K562 (cell line): ENCODE data around the gene OR13C8. TPM values are rescaled to one million over a fixed set of nuclear protein-coding genes. Genes with fewer than 3 reads are reported as not detected.

ENCODE experiments used
- ATAC-seq: fragments of 200-7000 bp; cut with Tn5 transposase; 3 replicates; pipeline ENCODE4 v1.9.1; 2020; ENCODE audit warnings: moderate library complexity
- BruUV-seq: library from RNA; stranded (reverse); fragments of 400-500 nt; replicated peaks from 2 replicates; lab custom pipeline; 2021; lab: Mats Ljungman, UMichigan
- CTCF ChIA-PET: fragments of 300-600 bp; formaldehyde crosslinking; extraction: SDS; loops from one replicate; lab custom pipeline; 2021; ENCODE audit warnings: low intra/inter-chr PET ratio; lab: Yijun Ruan, JAX
- POLR2A ChIA-PET: fragments of 300-600, 350-650 bp; sonication (Branson Sonifier 250); formaldehyde crosslinking; extraction: SDS; loops from one replicate; lab custom pipeline; 2021; ENCODE audit warnings: antibody characterized with exemption, inconsistent platforms; lab: Yijun Ruan, JAX
- DNase-seq, 4 experiments: peaks; one replicate each; pipeline versions ENCODE4 v3.0.0 to v3.0.0-alpha.2; 2011 to 2018; ENCODE audit warnings: low spot score in 3 of 4, mixed read lengths in 3 of 4; ENCODE audit errors: extremely low read depth in 1 of 4
- FAIRE-seq: peaks from 2 replicates; lab custom pipeline; 2011; peaks lifted over from hg19 to GRCh38; lab: Jason Lieb, UNC
- H2AFZ ChIP-seq: 2 replicates; pipeline ENCODE4 v1.6.0; 2011; ENCODE audit warnings: low read depth, low read length, control low read depth, inconsistent platforms
- H3K27ac ChIP-seq: fragments of 200-600 bp; 3 replicates; pipeline ENCODE4 v1.8.0; 2011; ENCODE audit warnings: low read depth, mild to moderate bottlenecking, control low read depth, inconsistent platforms, low read length, moderate library complexity, mixed read lengths; ENCODE audit errors: extremely low read depth
- H3K27me3 ChIP-seq, 2 experiments: fragments of 300-600 bp in 1 of 2; 2 replicates in 1 of 2; 3 replicates in 1 of 2; pipeline versions ENCODE4 v1.6.0 to v1.8.0; 2011; ENCODE audit warnings: inconsistent platforms in 2 of 2, low read length in 2 of 2, mild to moderate bottlenecking in 1 of 2, mixed read lengths in 1 of 2, moderate library complexity in 1 of 2; ENCODE audit not compliant: control insufficient read depth in 2 of 2, insufficient read depth in 2 of 2
- H3K36me3 ChIP-seq: fragments of 300-600 bp; 3 replicates; pipeline ENCODE4 v1.8.0; 2011; ENCODE audit warnings: mild to moderate bottlenecking, low read length, inconsistent platforms; ENCODE audit not compliant: control insufficient read depth, insufficient read depth
- H3K4me1 ChIP-seq, 2 experiments: fragments of 200-600 bp in 1 of 2; replicated peaks in 1 of 2; 2 replicates in 1 of 2; 3 replicates in 1 of 2; pipeline versions ENCODE4 v1.5.1 to v1.8.0; 2011; ENCODE audit warnings: inconsistent platforms in 2 of 2, low read length in 2 of 2, mild to moderate bottlenecking in 1 of 2, mixed read lengths in 1 of 2, moderate library complexity in 1 of 2; ENCODE audit not compliant: control insufficient read depth in 2 of 2, insufficient read depth in 2 of 2
- H3K4me2 ChIP-seq: 2 replicates; pipeline ENCODE4 v1.6.1; 2011; ENCODE audit warnings: low read length, control low read depth, inconsistent platforms, mixed read lengths; ENCODE audit not compliant: insufficient read depth
- H3K4me3 ChIP-seq: fragments of 200-600 bp; sonication (generic), shearing (Covaris generic); 2 replicates; pipeline ENCODE4 v1.5.1; 2016; ENCODE audit warnings: control low read depth, inconsistent platforms
- H3K79me2 ChIP-seq: fragments of 200-600 bp; 3 replicates; pipeline ENCODE4 v1.8.0; 2011; ENCODE audit warnings: low read length, inconsistent platforms; ENCODE audit not compliant: control insufficient read depth, insufficient read depth
- H3K9ac ChIP-seq, 2 experiments: 2 replicates each; pipeline versions ENCODE4 v1.6.0 to v1.6.1; 2011; ENCODE audit warnings: low read depth in 2 of 2, low read length in 2 of 2, control low read depth in 1 of 2, inconsistent platforms in 1 of 2, mild to moderate bottlenecking in 1 of 2, mixed read lengths in 1 of 2; ENCODE audit not compliant: insufficient read depth in 1 of 2
- H3K9me1 ChIP-seq: one replicate; pipeline ENCODE4 v1.6.0; 2011; ENCODE audit warnings: inconsistent platforms, mild to moderate bottlenecking, low read length, moderate library complexity; ENCODE audit not compliant: control insufficient read depth, insufficient read depth
- H3K9me3 ChIP-seq: replicated peaks from 2 replicates; pipeline ENCODE4 v1.5.1; 2011; ENCODE audit warnings: low read depth, low read length, inconsistent platforms; ENCODE audit not compliant: control insufficient read depth, insufficient read depth
- H4K20me1 ChIP-seq: replicated peaks from 2 replicates; pipeline ENCODE4 v1.6.1; 2011; ENCODE audit warnings: low read length, inconsistent platforms, mixed read lengths; ENCODE audit not compliant: control insufficient read depth, insufficient read depth
- CEBPB ChIP-seq: fragments of 450-650 bp; IDR thresholded peaks from 2 replicates; pipeline ENCODE4 v1.6.1; 2016; ENCODE audit warnings: missing genetic modification characterization, missing compliant biosample characterization
- HDAC1 ChIP-seq, 2 experiments: fragments of 450-650 bp; IDR thresholded peaks; 2 replicates each; pipeline ENCODE4 v1.6.1; 2016 to 2017; ENCODE audit warnings: inconsistent platforms in 1 of 2, mild to moderate bottlenecking in 1 of 2, moderate library complexity in 1 of 2
- MYBL2 ChIP-seq, 2 experiments: fragments of 450-650 bp in 1 of 2; sonication (generic) in 1 of 2; formaldehyde crosslinking in 1 of 2; IDR thresholded peaks; 2 replicates each; pipeline versions ENCODE4 v1.6.1 to v1.8.1; 2017 to 2022; ENCODE audit warnings: borderline replicate concordance in 1 of 2, inconsistent platforms in 1 of 2, low read depth in 1 of 2, mild to moderate bottlenecking in 1 of 2, missing genetic modification reagents in 1 of 2, moderate library complexity in 1 of 2
- SOX6 ChIP-seq: fragments of 450-650 bp; IDR thresholded peaks from 2 replicates; pipeline ENCODE4 v1.6.1; 2014; ENCODE audit warnings: mild to moderate bottlenecking
- TEAD4 ChIP-seq, 2 experiments: sonication (generic) in 1 of 2; formaldehyde crosslinking in 1 of 2; IDR thresholded peaks; 2 replicates each; pipeline versions ENCODE4 v1.6.1 to v1.8.0; 2012 to 2022; ENCODE audit warnings: borderline replicate concordance in 1 of 2, inconsistent platforms in 1 of 2, low read length in 1 of 2, mild to moderate bottlenecking in 1 of 2, missing genetic modification reagents in 1 of 2
- ZNF134 ChIP-seq: fragments of 250-450 bp; sonication (Bioruptor Pico); conservative IDR thresholded peaks from 2 replicates; pipeline ENCODE4 v1.4.0; 2020
- whole genome bisulfite sequencing: fragments of 100-300 bp; shearing (Covaris generic); methylation state at CpG from one replicate; pipeline ENCODE4 v1.1.6; 2016; ENCODE audit warnings: low coverage, mixed read lengths; ENCODE audit not compliant: insufficient coverage; ENCODE audit errors: missing lambda C conversion rate; 5-methylcytosine and 5-hydroxymethylcytosine counted together
- in situ Hi-C: fragments of 300-500 bp; cut with MboI; formaldehyde crosslinking; loops from 4 replicates; pipeline ENCODE4 v1.15.0; 2018; ENCODE audit warnings: inconsistent platforms, mixed read lengths
- intact Hi-C: fragments of 100-400 bp; cut with micrococcal nuclease; formaldehyde crosslinking; loops from 2 replicates; pipeline ENCODE4 v1.14.2; 2022
- polyA plus RNA-seq, 8 experiments: library from polyadenylated mRNA; depleted of rRNA in 4 of 8; stranded (reverse) in 5 of 8; unstranded in 3 of 8; fragments of >200 nt; fragmentation: Nextera tagmentation in 2 of 8; fragmentation: Illumina TruSeq in 1 of 8; extraction: Ambion mirVana in 2 of 8; extraction: Trizol in 1 of 8; gene quantifications; 2 replicates each; pipeline versions ENCODE4 v1.2.1 to v1.2.3, GENCODE V29; 2011 to 2014; ENCODE audit warnings: inconsistent platforms in 1 of 8, missing spikeins in 1 of 8
- total RNA-seq, 7 experiments: library from RNA; depleted of rRNA in 6 of 7; stranded (reverse); fragments of >200 nt in 6 of 7; fragmentation: Illumina TruSeq in 2 of 7; extraction: Trizol in 2 of 7; gene quantifications; 2 replicates each; pipeline versions ENCODE4 v1.2.1 to v1.2.3, GENCODE V29; 2011 to 2021; ENCODE audit warnings: low replicate concordance in 1 of 7

OR13C8 gene
- total and polyA plus RNA-seq, 9 of the 15 experiments (the other 6 are each of a cell fraction or from before 2014, with no cell fraction given), result not detected

DNA sequence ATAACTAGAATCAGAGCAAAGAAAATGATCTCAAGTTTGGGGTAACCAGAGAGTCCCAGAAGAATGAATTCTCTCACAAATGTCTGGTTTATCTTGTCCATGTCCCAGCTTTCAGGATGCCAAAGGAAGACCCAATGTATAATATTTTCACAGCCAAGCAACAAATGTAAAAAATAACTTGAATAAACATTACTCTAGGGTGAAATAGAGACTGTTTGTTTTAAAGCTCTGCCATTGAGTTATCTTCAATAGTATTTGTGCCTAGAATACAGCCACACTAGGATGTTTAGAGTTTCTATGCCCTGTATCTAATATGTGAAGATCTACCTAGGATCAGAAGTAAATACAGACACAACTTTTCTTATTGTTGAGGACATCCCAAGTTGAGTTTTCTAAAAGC lies 41.9 kb upstream of the OR13C8 start, which contains the start of gene OR13C4:
Gene OR13C4 (minus strand): TSS at position 101 of the 400 bp plus-strand sequence. CDS start 0 bp downstream, at position 101.
- no TSS peak for BruUV-seq
- in situ Hi-C loops, result no loop called here
- Histone ChIP-seq H2AFZ (no peak within 1 kb of the TSS), H3K4me3 (no peak within 1 kb of the TSS), H4K20me1 (no peaks in the 10 kb centered on the region), H3K9ac (no peak within 1 kb of the TSS), H3K36me3 (no peaks in the 10 kb centered on the region), H3K79me2 (no peaks in the 10 kb centered on the region), H3K4me2 (no peak within 1 kb of the TSS), H3K27ac (no peak within 1 kb of the TSS), H3K9me1 (no peaks in the 10 kb centered on the region), H3K9me3 (no peaks in the 10 kb centered on the region), H3K27me3 (no peaks in the 10 kb centered on the region), H3K4me1 (no peaks in the 10 kb centered on the region)
- ChIA-PET CTCF (no interaction called here), POLR2A (no interaction called here)
- intact Hi-C loops, result no loop called here
- TF ChIP-seq SOX6, result no peak
- no peak for TF ChIP-seq TEAD4 (IDR thresholded peaks at IDR 0.05; ENCODE audit: low read length)
- no peak for TF ChIP-seq TEAD4 (CRISPR knock-in tag; IDR thresholded peaks at IDR 0.05; ENCODE audit: borderline replicate concordance)
- TF ChIP-seq HDAC1 (IDR thresholded peaks at IDR 0.05), result no peak
- FAIRE-seq (no peak), DNase-seq (no peak), ATAC-seq (no peak)

- ATAC-seq (no peak), FAIRE-seq (no peak), DNase-seq (no peak)
- no TSS peak for BruUV-seq
- Histone ChIP-seq H4K20me1 (no peaks in the 10 kb centered on the region), H2AFZ (no peak within 1 kb of the TSS), H3K9ac (no peak within 1 kb of the TSS), H3K9me1 (no peaks in the 10 kb centered on the region), H3K27ac (no peak within 1 kb of the TSS), H3K4me1 (no peaks in the 10 kb centered on the region), H3K79me2 (no peaks in the 10 kb centered on the region), H3K9me3 (no peaks in the 10 kb centered on the region), H3K36me3 (no peaks in the 10 kb centered on the region), H3K4me2 (no peak within 1 kb of the TSS), H3K4me3 (no peak within 1 kb of the TSS), H3K27me3 (no peaks in the 10 kb centered on the region)
- WGBS, result 3% methylated on average over 5 of the region's 5 CpGs
- in situ Hi-C loops, result no loop called here
- TF ChIP-seq ZNF134 (CRISPR knock-in tag) (no peak), MYBL2 (IDR thresholded peaks at IDR 0.05; ENCODE audit: low read depth) (no peak), MYBL2 (CRISPR knock-in tag; IDR thresholded peaks at IDR 0.05; ENCODE audit: borderline replicate concordance) (no peak), CEBPB (tag) (no peak)
- intact Hi-C loops, result no loop called here
- CTCF ChIA-PET, result no interaction called here
- POLR2A ChIA-PET, result interaction anchor here (0.6 kb wide), 1 partner anchor 28 kb away, joined by 3 read pairs; no protein-coding TSS in a partner anchor
Observed at GRCh38 chr9:104536756-104537155, 32.2 kb upstream of the OR13C8 start, which contains the start of gene OR13C3. TSS of gene OR13C3 (minus strand) at chr9:104536856. CDS start at chr9:104536723, 133 bp downstream.
